A549 (cell line): ENCODE data around the gene CGN. TPM values are rescaled to one million over a fixed set of nuclear protein-coding genes. Genes with fewer than 3 reads are reported as not detected.

Source experiments
- ATAC-seq, 2 experiments: fragments of 200-7000 bp in 1 of 2; fragments of >200 bp in 1 of 2; cut with Nextera tagmentation in 1 of 2; cut with Tn5 transposase in 1 of 2; 3 replicates each; pipeline versions ENCODE4 v1.8.0 to v1.9.1; 2018 to 2020; ENCODE audit warnings: mild to moderate bottlenecking in 1 of 2, moderate library complexity in 1 of 2
- CTCF ChIA-PET: fragments of 300-600 bp; sonication (Branson Sonifier 250); formaldehyde crosslinking; extraction: SDS; loops from one replicate; lab custom pipeline; 2021; ENCODE audit warnings: antibody characterized with exemption, inconsistent platforms; lab: Yijun Ruan, JAX
- POLR2A ChIA-PET: fragments of 350-600 bp; formaldehyde crosslinking; extraction: SDS; loops from one replicate; lab custom pipeline; 2021; ENCODE audit warnings: antibody characterized with exemption, inconsistent platforms; lab: Yijun Ruan, JAX
- DNase-seq, 2 experiments: peaks; one replicate each; pipeline versions ENCODE4 v3.0.0 to v3.0.0-alpha.2; 2011 to 2016; ENCODE audit warnings: low read depth in 1 of 2, low spot score in 1 of 2
- FAIRE-seq: peaks from 2 replicates; lab custom pipeline; 2011; peaks lifted over from hg19 to GRCh38; lab: Jason Lieb, UNC
- H3K27ac ChIP-seq, 2 experiments: fragments of >200 bp; sonication (Bioruptor Twin); formaldehyde crosslinking; 3 replicates each; pipeline ENCODE4 v1.5.1; 2016 to 2017
- H3K4me1 ChIP-seq: fragments of >200 bp; sonication (Bioruptor Twin); formaldehyde crosslinking; 3 replicates; pipeline ENCODE4 v1.6.1; 2016
- H3K4me2 ChIP-seq: fragments of >200 bp; sonication (Bioruptor Twin); formaldehyde crosslinking; 3 replicates; pipeline ENCODE4 v1.6.1; 2016
- H3K4me3 ChIP-seq: fragments of >200 bp; sonication (Bioruptor Twin); formaldehyde crosslinking; 3 replicates; pipeline ENCODE4 v1.5.1; 2016
- H3K9me3 ChIP-seq: fragments of >200 bp; sonication (Bioruptor Twin); formaldehyde crosslinking; 3 replicates; pipeline ENCODE4 v1.6.1; 2016
- BHLHE40 ChIP-seq: IDR thresholded peaks from 2 replicates; pipeline ENCODE4 v1.6.1; 2012; ENCODE audit warnings: low read depth, low read length, inconsistent platforms
- CEBPB ChIP-seq, 2 experiments: fragments of >200 bp in 1 of 2; sonication (Bioruptor Twin) in 1 of 2; formaldehyde crosslinking in 1 of 2; IDR thresholded peaks; 2 replicates each; pipeline ENCODE4 v1.6.1; 2012 to 2016
- EHMT2 ChIP-seq: fragments of 200-600 bp; sonication (generic); IDR thresholded peaks from 2 replicates; pipeline ENCODE4 v1.6.1; 2016; ENCODE audit warnings: antibody characterized with exemption, low read depth, mild to moderate bottlenecking, moderate library complexity
- ESRRA ChIP-seq: fragments of 150-350 bp; IDR thresholded peaks from 2 replicates; pipeline ENCODE4 v1.6.1; 2014; ENCODE audit warnings: mild to moderate bottlenecking, low read length, borderline replicate concordance
- FOSL2 ChIP-seq, 2 experiments: fragments of 450-650 bp in 1 of 2; fragments of >200 bp in 1 of 2; sonication (Bioruptor Twin) in 1 of 2; formaldehyde crosslinking; IDR thresholded peaks; 2 replicates each; pipeline versions ENCODE4 v1.5.0 to v1.6.1; 2016 to 2020; ENCODE audit warnings: mild to moderate bottlenecking in 1 of 2, moderate library complexity in 1 of 2
- FOXS1 ChIP-seq: fragments of 250-450 bp; sonication (Bioruptor Pico); IDR thresholded peaks from 2 replicates; pipeline ENCODE4 v1.5.0; 2020; ENCODE audit warnings: mild to moderate bottlenecking, moderate library complexity
- GATA3 ChIP-seq: IDR thresholded peaks from 2 replicates; pipeline ENCODE4 v1.6.1; 2012; ENCODE audit warnings: borderline replicate concordance
- HDAC2 ChIP-seq: fragments of 200-600 bp; sonication (generic); IDR thresholded peaks from 2 replicates; pipeline ENCODE4 v1.6.1; 2016
- HOXB13 ChIP-seq: fragments of 250-450 bp; sonication (Bioruptor Pico); IDR thresholded peaks from 2 replicates; pipeline ENCODE4 v1.5.0; 2020; ENCODE audit warnings: low read depth, mild to moderate bottlenecking, moderate library complexity
- HOXB5 ChIP-seq: fragments of 250-450 bp; sonication (Bioruptor Pico); IDR thresholded peaks from 2 replicates; pipeline ENCODE4 v1.5.0; 2020; ENCODE audit warnings: mild to moderate bottlenecking, moderate library complexity
- KDM1A ChIP-seq: fragments of 200-600 bp; sonication (generic); IDR thresholded peaks from 2 replicates; pipeline ENCODE4 v1.6.1; 2016; ENCODE audit warnings: low read depth, mild to moderate bottlenecking
- RAD21 ChIP-seq, 2 experiments: fragments of >200 bp in 1 of 2; sonication (Bioruptor Twin) in 1 of 2; formaldehyde crosslinking in 1 of 2; IDR thresholded peaks in 1 of 2; conservative IDR thresholded peaks in 1 of 2; 2 replicates in 1 of 2; 3 replicates in 1 of 2; pipeline ENCODE4 v1.6.1; 2012 to 2018; ENCODE audit warnings: inconsistent platforms in 1 of 2
- RFX5 ChIP-seq: fragments of 450-650 bp; IDR thresholded peaks from 2 replicates; pipeline ENCODE4 v1.7.1; 2014; ENCODE audit warnings: antibody characterized with exemption, mild to moderate bottlenecking, moderate library complexity
- SMC3 ChIP-seq: fragments of >200 bp; sonication (Bioruptor Twin); formaldehyde crosslinking; IDR thresholded peaks from 3 replicates; pipeline ENCODE4 v1.6.1; 2018; ENCODE audit warnings: inconsistent platforms
- TP53 ChIP-seq: fragments of 250-450 bp; sonication (Bioruptor Pico); IDR thresholded peaks from 2 replicates; pipeline ENCODE4 v1.5.0; 2021; ENCODE audit warnings: mild to moderate bottlenecking, moderate library complexity
- ZC3H11A ChIP-seq: fragments of 450-650 bp; IDR thresholded peaks from 2 replicates; pipeline ENCODE4 v1.6.1; 2014; ENCODE audit warnings: antibody characterized with exemption, mild to moderate bottlenecking
- ZFP36 ChIP-seq: fragments of 450-650 bp; IDR thresholded peaks from 2 replicates; pipeline ENCODE4 v1.6.1; 2014; ENCODE audit warnings: borderline replicate concordance; ENCODE audit not compliant: partially characterized antibody
- ZSCAN20 ChIP-seq: fragments of 250-450 bp; sonication (Bioruptor Pico); IDR thresholded peaks from 2 replicates; pipeline ENCODE4 v1.8.0; 2022; ENCODE audit warnings: mild to moderate bottlenecking, moderate library complexity
- WGBS: methylation state at CpG from one replicate; pipeline ENCODE4 v1.1.6; 2017; ENCODE audit errors: missing lambda C conversion rate; 5-methylcytosine and 5-hydroxymethylcytosine counted together
- polyA plus RNA-seq, 4 experiments: library from polyadenylated mRNA; depleted of rRNA in 3 of 4; stranded (reverse); fragments of >200 nt; fragmentation: RNase III in 1 of 4; extraction: RNeasy Plus Mini Kit Qiagen cat#74134 plus additional on column Dnase treatment in 1 of 4; gene quantifications; 2 replicates in 3 of 4; 3 replicates in 1 of 4; pipeline ENCODE4 v1.2.3, GENCODE V29; 2011 to 2017
- TF ChIP-seq, protein P1 (sequence below): fragments of >200 bp; sonication (Bioruptor Twin); formaldehyde crosslinking; IDR thresholded peaks from 3 replicates; pipeline ENCODE4 v1.6.1; 2016
- TF ChIP-seq, protein P2 (sequence below): fragments of 200-600 bp; sonication (generic); IDR thresholded peaks from 2 replicates; pipeline ENCODE4 v1.6.1; 2016; ENCODE audit warnings: antibody characterized with exemption, mild to moderate bottlenecking, moderate library complexity
- TF ChIP-seq, protein P3 (sequence below): fragments of 250-450 bp; sonication (Bioruptor Pico); IDR thresholded peaks from 2 replicates; pipeline ENCODE4 v1.5.0; 2021; ENCODE audit warnings: mild to moderate bottlenecking, moderate library complexity, borderline replicate concordance

The CGN gene
- polyA plus RNA-seq, 2 of the 4 experiments (the other 2 are of a cell fraction) = 1.8 to 2.3 TPM

DNA sequence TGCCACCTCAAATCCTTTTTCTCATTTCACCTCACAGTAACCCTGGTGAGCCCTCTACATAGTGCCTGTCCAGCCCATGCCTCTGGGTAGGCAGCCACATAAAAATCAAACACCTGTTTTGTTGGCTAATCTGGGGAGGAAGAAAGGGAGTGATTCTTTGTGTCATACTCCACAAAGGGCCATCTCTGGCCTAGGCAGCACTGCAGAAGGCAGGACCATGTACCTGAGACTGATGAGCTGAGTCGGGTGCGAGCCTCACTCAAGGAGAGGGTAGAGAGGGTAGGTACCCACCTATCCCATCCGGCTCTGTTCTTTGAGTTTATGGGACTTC lies 36.7 kb downstream of the CGN start:
- CTCF ChIA-PET = interaction anchor here (1.0 to 3.7 kb wide), 5 partner anchors 12 to 46 kb away, joined by 3 to 15 read pairs (median 6); no protein-coding TSS in a partner anchor
- H3K4me2 ChIP-seq = peak overlapping the region; percentile 78
- ATAC-seq (peak in 1 of 2 experiments; percentile 6; a peak in 1 of 6 replicates), DNase-seq (no peak), FAIRE-seq (no peak)
- no peaks in the 10 kb centered on the region for H3K9me3 ChIP-seq
- peaks cover 82% of the 10 kb centered on the region for H3K4me1 ChIP-seq
- peak overlapping the region; percentile 85 to 91 for H3K27ac ChIP-seq
- TF ChIP-seq, protein P1, sequence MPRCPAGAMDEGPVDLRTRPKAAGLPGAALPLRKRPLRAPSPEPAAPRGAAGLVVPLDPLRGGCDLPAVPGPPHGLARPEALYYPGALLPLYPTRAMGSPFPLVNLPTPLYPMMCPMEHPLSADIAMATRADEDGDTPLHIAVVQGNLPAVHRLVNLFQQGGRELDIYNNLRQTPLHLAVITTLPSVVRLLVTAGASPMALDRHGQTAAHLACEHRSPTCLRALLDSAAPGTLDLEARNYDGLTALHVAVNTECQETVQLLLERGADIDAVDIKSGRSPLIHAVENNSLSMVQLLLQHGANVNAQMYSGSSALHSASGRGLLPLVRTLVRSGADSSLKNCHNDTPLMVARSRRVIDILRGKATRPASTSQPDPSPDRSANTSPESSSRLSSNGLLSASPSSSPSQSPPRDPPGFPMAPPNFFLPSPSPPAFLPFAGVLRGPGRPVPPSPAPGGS = no peak
- no peak for TF ChIP-seq ZC3H11A
- TF ChIP-seq, protein P2, sequence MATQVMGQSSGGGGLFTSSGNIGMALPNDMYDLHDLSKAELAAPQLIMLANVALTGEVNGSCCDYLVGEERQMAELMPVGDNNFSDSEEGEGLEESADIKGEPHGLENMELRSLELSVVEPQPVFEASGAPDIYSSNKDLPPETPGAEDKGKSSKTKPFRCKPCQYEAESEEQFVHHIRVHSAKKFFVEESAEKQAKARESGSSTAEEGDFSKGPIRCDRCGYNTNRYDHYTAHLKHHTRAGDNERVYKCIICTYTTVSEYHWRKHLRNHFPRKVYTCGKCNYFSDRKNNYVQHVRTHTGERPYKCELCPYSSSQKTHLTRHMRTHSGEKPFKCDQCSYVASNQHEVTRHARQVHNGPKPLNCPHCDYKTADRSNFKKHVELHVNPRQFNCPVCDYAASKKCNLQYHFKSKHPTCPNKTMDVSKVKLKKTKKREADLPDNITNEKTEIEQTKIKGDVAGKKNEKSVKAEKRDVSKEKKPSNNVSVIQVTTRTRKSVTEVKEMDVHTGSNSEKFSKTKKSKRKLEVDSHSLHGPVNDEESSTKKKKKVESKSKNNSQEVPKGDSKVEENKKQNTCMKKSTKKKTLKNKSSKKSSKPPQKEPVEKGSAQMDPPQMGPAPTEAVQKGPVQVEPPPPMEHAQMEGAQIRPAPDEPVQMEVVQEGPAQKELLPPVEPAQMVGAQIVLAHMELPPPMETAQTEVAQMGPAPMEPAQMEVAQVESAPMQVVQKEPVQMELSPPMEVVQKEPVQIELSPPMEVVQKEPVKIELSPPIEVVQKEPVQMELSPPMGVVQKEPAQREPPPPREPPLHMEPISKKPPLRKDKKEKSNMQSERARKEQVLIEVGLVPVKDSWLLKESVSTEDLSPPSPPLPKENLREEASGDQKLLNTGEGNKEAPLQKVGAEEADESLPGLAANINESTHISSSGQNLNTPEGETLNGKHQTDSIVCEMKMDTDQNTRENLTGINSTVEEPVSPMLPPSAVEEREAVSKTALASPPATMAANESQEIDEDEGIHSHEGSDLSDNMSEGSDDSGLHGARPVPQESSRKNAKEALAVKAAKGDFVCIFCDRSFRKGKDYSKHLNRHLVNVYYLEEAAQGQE = no peak
- no peak for TF ChIP-seq HOXB13 (CRISPR knock-in tag)
- no peak for TF ChIP-seq CEBPB (IDR thresholded peaks at IDR 0.05)
- POLR2A ChIA-PET = interaction anchor here (1.3 to 4.6 kb wide), 2 partner anchors 8 to 11 kb away, joined by 4 to 44 read pairs; partner anchors contain the start of gene TUFT1
- H3K4me3 ChIP-seq = peak overlapping the region; percentile 0
- 95% methylated on average over 3 of the region's 3 CpGs for WGBS

DNA sequence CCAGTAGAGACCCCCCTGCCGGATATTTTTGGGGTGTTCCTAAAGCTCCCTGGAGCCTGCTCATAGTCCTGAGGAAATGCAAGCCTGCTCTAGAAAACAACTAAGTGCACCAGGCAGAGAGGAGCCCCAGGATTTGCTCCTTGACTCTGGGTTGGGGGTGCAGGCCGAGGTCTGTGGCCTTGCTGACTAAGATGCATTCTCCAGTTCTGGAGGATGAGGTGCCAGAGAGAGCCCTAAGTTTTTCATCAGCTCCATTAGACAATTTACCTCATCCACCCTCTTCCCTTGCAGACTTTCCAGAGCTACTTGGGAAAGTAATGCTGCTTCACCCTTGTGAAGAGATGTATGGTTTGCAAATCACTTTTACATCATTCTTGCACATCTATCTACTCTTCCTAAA lies 38.0 kb downstream of the CGN start:
- no peak for TF ChIP-seq ZFP36
- TF ChIP-seq, protein P2 = no peak
- TF ChIP-seq RAD21 (conservative IDR thresholded peaks at IDR 0.05 in 1 of 2, IDR thresholded peaks at IDR 0.05 in 1 of 2) = peak in 1 of 2 experiments; percentile 11; a peak in 1 of 5 replicates
- no peak for TF ChIP-seq ESRRA
- TF ChIP-seq, all 56 proteins: peak for 1
- peaks cover 85% of the 10 kb centered on the region for H3K4me1 ChIP-seq
- no peak for DNase-seq
- ATAC-seq = peak; percentile 17 to 35; a peak in 5 of 6 replicates
- no peak for FAIRE-seq
- peak overlapping the region; percentile 85 to 91 for H3K27ac ChIP-seq
- ChIA-PET POLR2A (interaction anchor here (1.0 to 4.6 kb wide), 7 partner anchors 9 to 360 kb away, joined by 3 to 44 read pairs (median 4); partner anchors contain the start of genes POGZ, THEM4 and TUFT1), CTCF (interaction anchor here (0.7 to 3.7 kb wide), 10 partner anchors 9 to 316 kb away, joined by 3 to 15 read pairs (median 5); partner anchors contain the start of gene TUFT1)
- whole genome bisulfite sequencing = 6% methylated on average over 2 of the region's 2 CpGs
- peak overlapping the region; percentile 78 for H3K4me2 ChIP-seq
- H3K9me3 ChIP-seq = no peaks in the 10 kb centered on the region
- H3K4me3 ChIP-seq = 0 out of 3 replicates have a peak overlapping the region, but pooled peaks have one; percentile 5

DNA sequence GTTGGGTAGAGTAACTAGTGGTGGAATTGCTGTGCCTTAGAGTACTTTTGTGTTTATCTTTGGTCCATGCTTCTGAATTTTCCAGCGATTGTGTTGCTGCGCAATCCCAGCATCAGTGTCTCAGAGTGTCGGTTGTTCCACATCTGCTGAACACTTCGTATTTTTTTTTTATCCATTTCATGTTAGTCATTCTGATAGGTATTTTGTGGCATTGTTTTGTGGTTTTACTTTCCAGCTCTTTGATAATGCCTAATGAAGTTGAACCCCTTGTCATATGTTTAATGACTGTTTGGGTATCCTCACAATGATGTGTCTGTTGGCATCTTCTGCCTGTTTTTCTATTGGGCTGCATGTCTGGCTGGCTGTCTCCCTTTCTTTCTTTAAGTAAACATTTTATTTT lies 42.5 kb downstream of the CGN start:
- ATAC-seq = no peak
- POLR2A ChIA-PET = interaction anchor here (0.9 kb wide), 1 partner anchor 11 kb away, joined by 5 read pairs; no protein-coding TSS in a partner anchor
- H3K27ac ChIP-seq = peak overlapping the region in 1 of 2 experiments; percentile 16; a peak in 1 of 6 replicates
- FAIRE-seq = no peak
- CTCF ChIA-PET = interaction anchor here (1.2 to 1.5 kb wide), 2 partner anchors 18 to 41 kb away, joined by 3 read pairs; no protein-coding TSS in a partner anchor
- DNase-seq = no peak
- no peak overlapping the region for H3K4me2 ChIP-seq
- no peak overlapping the region for H3K4me3 ChIP-seq
- 85% methylated on average over 4 of the region's 4 CpGs for WGBS
- H3K9me3 ChIP-seq = no peaks in the 10 kb centered on the region
- H3K4me1 ChIP-seq = peaks cover 55% of the 10 kb centered on the region
- TF ChIP-seq BHLHE40 = no peak
- no peak for TF ChIP-seq ZSCAN20 (CRISPR knock-in tag)
- TF ChIP-seq HDAC2 = no peak
- no peak for TF ChIP-seq ESRRA
- TF ChIP-seq RFX5 = no peak
- TF ChIP-seq SMC3 = no peak
- TF ChIP-seq TP53 (CRISPR knock-in tag) = no peak
- TF ChIP-seq EHMT2 = no peak
- no peak for TF ChIP-seq KDM1A
- TF ChIP-seq HOXB13 (CRISPR knock-in tag) = no peak
- TF ChIP-seq, protein P3, sequence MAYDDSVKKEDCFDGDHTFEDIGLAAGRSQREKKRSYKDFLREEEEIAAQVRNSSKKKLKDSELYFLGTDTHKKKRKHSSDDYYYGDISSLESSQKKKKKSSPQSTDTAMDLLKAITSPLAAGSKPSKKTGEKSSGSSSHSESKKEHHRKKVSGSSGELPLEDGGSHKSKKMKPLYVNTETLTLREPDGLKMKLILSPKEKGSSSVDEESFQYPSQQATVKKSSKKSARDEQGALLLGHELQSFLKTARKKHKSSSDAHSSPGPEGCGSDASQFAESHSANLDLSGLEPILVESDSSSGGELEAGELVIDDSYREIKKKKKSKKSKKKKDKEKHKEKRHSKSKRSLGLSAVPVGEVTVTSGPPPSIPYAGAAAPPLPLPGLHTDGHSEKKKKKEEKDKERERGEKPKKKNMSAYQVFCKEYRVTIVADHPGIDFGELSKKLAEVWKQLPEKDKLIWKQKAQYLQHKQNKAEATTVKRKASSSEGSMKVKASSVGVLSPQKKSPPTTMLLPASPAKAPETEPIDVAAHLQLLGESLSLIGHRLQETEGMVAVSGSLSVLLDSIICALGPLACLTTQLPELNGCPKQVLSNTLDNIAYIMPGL (CRISPR knock-in tag) = no peak
- TF ChIP-seq ZFP36 = no peak
- TF ChIP-seq GATA3 = no peak
- TF ChIP-seq FOXS1 = no peak
- TF ChIP-seq FOSL2 (IDR thresholded peaks at IDR 0.05) = no peak
- no peak for TF ChIP-seq FOSL2 (CRISPR knock-in tag; IDR thresholded peaks at IDR 0.05)
- no peak for TF ChIP-seq HOXB5 (CRISPR knock-in tag)
